ENCODE results near the gene SHOC2.

SHOC2 gene

DNA sequence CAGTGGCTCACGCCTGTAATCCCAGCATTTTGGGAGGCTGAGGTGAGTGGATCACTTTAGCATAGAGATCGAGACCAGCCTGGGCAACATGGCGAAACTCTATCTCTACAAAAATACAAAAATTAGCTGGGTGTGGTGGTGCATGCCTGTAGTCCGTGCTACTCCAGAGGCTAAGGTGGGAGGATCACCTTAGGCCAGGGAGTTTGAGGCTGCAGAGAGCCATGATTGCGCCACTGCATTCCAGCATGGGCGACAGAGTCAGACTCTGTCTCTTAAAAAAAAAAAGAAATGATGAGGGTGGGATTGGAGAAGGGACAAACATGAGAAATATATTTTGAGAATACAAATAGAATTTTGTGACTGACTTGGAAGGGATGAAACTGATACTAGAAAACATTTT, 76.9 kb downstream of the SHOC2 start:
- no peak for DNase-seq (ENCODE audit: extremely low read depth, low read depth)
- TF ChIP-seq, protein P1, sequence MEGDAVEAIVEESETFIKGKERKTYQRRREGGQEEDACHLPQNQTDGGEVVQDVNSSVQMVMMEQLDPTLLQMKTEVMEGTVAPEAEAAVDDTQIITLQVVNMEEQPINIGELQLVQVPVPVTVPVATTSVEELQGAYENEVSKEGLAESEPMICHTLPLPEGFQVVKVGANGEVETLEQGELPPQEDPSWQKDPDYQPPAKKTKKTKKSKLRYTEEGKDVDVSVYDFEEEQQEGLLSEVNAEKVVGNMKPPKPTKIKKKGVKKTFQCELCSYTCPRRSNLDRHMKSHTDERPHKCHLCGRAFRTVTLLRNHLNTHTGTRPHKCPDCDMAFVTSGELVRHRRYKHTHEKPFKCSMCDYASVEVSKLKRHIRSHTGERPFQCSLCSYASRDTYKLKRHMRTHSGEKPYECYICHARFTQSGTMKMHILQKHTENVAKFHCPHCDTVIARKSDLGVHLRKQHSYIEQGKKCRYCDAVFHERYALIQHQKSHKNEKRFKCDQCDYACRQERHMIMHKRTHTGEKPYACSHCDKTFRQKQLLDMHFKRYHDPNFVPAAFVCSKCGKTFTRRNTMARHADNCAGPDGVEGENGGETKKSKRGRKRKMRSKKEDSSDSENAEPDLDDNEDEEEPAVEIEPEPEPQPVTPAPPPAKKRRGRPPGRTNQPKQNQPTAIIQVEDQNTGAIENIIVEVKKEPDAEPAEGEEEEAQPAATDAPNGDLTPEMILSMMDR (IDR thresholded peaks at IDR 0.05; ENCODE audit: low read depth, low read length), result no peak

DNA sequence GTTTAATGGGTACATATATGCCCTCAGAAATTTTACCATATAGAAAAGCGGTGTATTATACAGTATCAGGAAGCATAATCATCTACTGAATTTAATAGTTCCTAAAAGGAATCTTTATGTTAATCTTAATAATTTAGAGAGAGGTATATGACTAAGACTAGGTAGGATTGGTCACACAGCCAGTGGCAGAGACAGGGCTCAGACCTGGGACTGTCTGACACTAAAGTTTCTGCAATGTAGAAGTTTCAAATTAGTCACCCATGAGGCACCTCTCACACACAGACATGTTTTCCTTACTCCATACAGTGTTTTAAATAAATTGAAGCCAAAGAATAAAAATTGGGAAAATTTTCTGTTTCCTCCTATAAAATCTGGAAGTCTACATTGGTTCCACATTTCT, 84.6 kb downstream of the SHOC2 start:
- DNase-seq (ENCODE audit: extremely low read depth, low read depth), result no peak
- TF ChIP-seq, protein P1 (IDR thresholded peaks at IDR 0.05; ENCODE audit: low read depth, low read length), result no peak

DNA sequence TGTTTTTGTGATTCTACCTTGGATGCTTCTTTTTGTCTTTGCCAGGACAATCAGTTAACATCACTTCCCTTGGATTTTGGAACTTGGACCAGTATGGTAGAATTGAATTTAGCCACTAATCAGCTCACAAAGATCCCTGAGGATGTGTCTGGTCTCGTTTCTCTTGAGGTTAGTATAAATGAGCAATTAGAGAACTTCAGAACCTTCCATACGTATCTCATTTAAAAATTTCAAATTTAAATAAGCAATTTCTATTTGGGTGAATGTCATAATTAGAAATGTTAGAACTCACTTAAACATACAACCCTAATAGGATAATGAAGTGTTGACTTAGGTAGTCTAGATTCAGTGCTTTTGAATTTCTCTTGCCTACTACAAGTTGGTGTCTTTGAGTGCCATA, 88.1 kb downstream of the SHOC2 start:
- TF ChIP-seq, protein P1 (IDR thresholded peaks at IDR 0.05; ENCODE audit: low read depth, low read length), result no peak
- no peak for DNase-seq (ENCODE audit: extremely low read depth, low read depth)

- no peak for DNase-seq (ENCODE audit: extremely low read depth, low read depth)
- TF ChIP-seq, protein P1 (IDR thresholded peaks at IDR 0.05; ENCODE audit: low read depth, low read length), result no peak
Observed at GRCh38 chr10:111015181-111015580, 95.8 kb downstream of the SHOC2 start.

DNA sequence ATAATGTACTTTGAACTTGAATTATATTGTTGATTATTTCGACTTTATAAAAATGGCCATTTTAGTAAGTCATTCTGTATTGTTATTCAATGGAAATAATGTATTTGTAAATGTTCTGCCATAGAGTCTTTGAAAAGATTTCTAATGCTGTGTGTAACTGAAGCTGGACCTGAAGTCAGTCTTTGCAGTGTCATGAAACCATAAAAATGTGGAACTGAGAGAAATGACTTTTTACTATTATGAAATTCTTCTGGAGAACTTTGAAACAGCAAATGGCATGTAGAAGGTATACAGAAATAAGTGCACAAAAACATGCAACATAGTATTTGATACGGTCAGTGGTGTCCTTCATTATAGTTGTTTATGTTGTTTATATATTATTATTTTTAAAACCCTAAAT, 97.7 kb downstream of the SHOC2 start:
- TF ChIP-seq, protein P1 (IDR thresholded peaks at IDR 0.05; ENCODE audit: low read depth, low read length), result no peak
- no peak for DNase-seq (ENCODE audit: extremely low read depth, low read depth)

DNA sequence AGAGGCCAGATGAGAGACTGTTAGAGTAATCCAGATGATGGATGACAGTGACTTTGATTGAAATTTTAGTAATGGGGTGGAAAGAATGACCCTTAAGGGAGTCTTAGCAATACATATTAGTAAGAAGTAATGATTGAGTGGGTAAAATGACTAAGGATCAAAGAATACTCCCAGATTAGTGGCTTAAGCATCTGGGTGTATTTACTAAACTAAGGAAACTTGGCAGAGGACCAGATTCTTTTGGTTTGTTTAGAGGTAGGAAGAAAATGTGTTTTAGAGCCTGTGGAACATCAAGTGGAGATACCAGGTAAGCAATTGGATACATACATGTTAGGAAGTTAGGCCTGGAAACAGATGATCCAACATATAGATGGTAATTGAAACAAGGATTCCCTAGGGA, 98.6 kb downstream of the SHOC2 start:
- TF ChIP-seq, protein P1 (IDR thresholded peaks at IDR 0.05; ENCODE audit: low read depth, low read length), result no peak
- no peak for DNase-seq (ENCODE audit: extremely low read depth, low read depth)

DNA sequence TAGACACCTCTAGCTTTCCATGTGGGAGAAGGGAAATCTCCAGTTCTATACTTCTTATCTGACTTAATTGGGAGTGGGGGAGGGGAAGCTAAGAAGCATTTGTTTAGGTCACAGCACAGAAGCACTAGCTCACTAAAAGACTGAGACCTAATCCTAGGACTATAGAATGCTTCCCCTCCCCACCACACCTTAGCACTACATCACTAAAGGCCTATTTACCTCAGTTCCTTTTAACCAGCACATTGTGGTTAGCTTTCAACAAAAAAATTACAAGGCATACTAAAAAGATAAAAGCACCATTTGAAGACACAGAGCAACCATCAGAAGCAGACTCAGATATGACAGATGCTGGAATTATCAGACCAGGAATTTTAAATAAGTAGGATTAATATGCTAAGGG, 103.7 kb downstream of the SHOC2 start:
- no peak for DNase-seq (ENCODE audit: extremely low read depth, low read depth)

More for the DNA sequence above, 103.7 kb downstream of the SHOC2 start:
- TF ChIP-seq, protein P1 (IDR thresholded peaks at IDR 0.05; ENCODE audit: low read depth, low read length), result no peak

All from AG09319 (cell line).